Heart right ventricle (tissue), 16 donors: ENCODE results near the gene SPOCD1. TPM values are rescaled to one million over a fixed set of nuclear protein-coding genes. Genes with fewer than 3 reads are reported as not detected.
A peak's percentile ranks its signal among the peaks of the same experiment; 100 is the strongest.

ENCODE experiments used
- ATAC-seq, 8 donors: fragments of 200-7000 bp; cut with Tn5 transposase; one replicate each; pipeline ENCODE4 v1.9.1; 2020; ENCODE audit warnings: mild to moderate bottlenecking in 8 of 8, moderate library complexity in 8 of 8, moderate number of reproducible peaks in 1 of 8
- DNase-seq, 2 donors: peaks; one replicate each; pipeline ENCODE4 v3.0.0-alpha.2; 2020
- H3K27ac ChIP-seq, 10 donors: fragments of 200-600 bp; sonication (generic) in 2 of 10; one replicate each; pipeline versions ENCODE4 v1.5.0 to v1.8.0; 2020 to 2022; ENCODE audit warnings: mild to moderate bottlenecking in 3 of 10
- H3K27me3 ChIP-seq, 7 donors: fragments of 200-600 bp; one replicate each; pipeline ENCODE4 v1.8.0; 2021 to 2022; ENCODE audit warnings: mild to moderate bottlenecking in 2 of 7
- H3K36me3 ChIP-seq, 9 donors: fragments of 200-600 bp; sonication (generic) in 1 of 9; one replicate each; pipeline versions ENCODE4 v1.5.0 to v1.8.0; 2020 to 2022; ENCODE audit warnings: mild to moderate bottlenecking in 2 of 9
- H3K4me1 ChIP-seq, 9 donors: fragments of 200-600 bp; sonication (generic) in 1 of 9; one replicate each; pipeline versions ENCODE4 v1.5.0 to v1.8.0; 2020 to 2022; ENCODE audit warnings: mild to moderate bottlenecking in 4 of 9
- H3K4me3 ChIP-seq, 10 donors: fragments of 200-600 bp; sonication (generic) in 2 of 10; one replicate each; pipeline versions ENCODE4 v1.5.0 to v1.8.0; 2020 to 2022; ENCODE audit warnings: mild to moderate bottlenecking in 7 of 10, moderate library complexity in 2 of 10
- H3K9me3 ChIP-seq, 11 donors: fragments of 200-600 bp in 10 of 11; sonication (generic) in 2 of 11; one replicate each; pipeline versions ENCODE4 v1.5.0 to v1.8.0; 2013 to 2022; ENCODE audit warnings: mild to moderate bottlenecking in 2 of 11, control low read depth in 1 of 11, moderate library complexity in 1 of 11
- CTCF ChIP-seq, 9 donors: fragments of 200-600 bp; sonication (generic) in 2 of 9; IDR thresholded peaks; one replicate each; pipeline versions ENCODE4 v1.5.0 to v1.8.0; 2021 to 2022; ENCODE audit warnings: antibody characterized with exemption in 9 of 9, mild to moderate bottlenecking in 5 of 9, moderate library complexity in 1 of 9
- WGBS, 2 donors: extraction: QIAGEN DNeasy Blood & Tissue Kit; methylation state at CpG; one replicate each; pipeline ENCODE4 v1.1.7; 2013; ENCODE audit warnings: inconsistent platforms in 1 of 2; 5-methylcytosine and 5-hydroxymethylcytosine counted together
- intact Hi-C, 10 donors: fragments of 100-400 bp; cut with DNase I; formaldehyde crosslinking; loops; one replicate each; pipeline versions ENCODE4 v1.11.1 to v1.14.2; 2022
- polyA plus RNA-seq, 2 donors: library from polyadenylated mRNA; stranded (reverse); fragments of 200-250 nt; gene quantifications; one replicate each; pipeline ENCODE4 v1.2.3, GENCODE V29; 2013
- total RNA-seq, 10 donors: library from RNA; stranded (reverse); fragmentation: NEBNext Ultra II Directional in 3 of 10; extraction: Animal tissue kit (Norgen Biotek cat#: 25700) in 3 of 10; gene quantifications; one replicate each; pipeline versions ENCODE4 v1.2.1 to v1.2.4, GENCODE V29; 2021 to 2023
- donor health status: Arrhythmogenic right ventricular cardiomyopathy.
- donor health status: ischemic (EF 13 %, LVEDD 7.1; RV severe dilation, severe dysfunction).
- donor health status: healthy with polysubstance abuse.
- donor health status: DM: no; HTN: yes; CAD: no.
- donor health status: DM: no; HTN: no; CAD: no.
- donor health status: ischemic (EF 25% LVEDD 6.9; RV normal size, moderate dysfunction).
- donor health status: ischemic (EF 25% LVEDD 5.7; RV mildly dilated, moderate dysfunction).
- donor health status: healthy.
- donor health status: DM: yes; HTN: yes; CAD: no.
- donor health status: Ischemic cardiomyopathy.
- donor health status: ischemic (EF 35%, LVEDD 5.7; RV mildly dilated, moderate dysfunction).
- donor health status: nonischemic (EF 11% LVEDD 7.7; RV severe dilation, severe dysfunction).
- donor health status: DM: yes; HTN: yes; CAD: no.
- donor health status: PGD.
- donor health status: ischemic (EF 29% LVEDD 5.4; RV normal size, mild dysfunction).
- donor health status: nonischemic (EF 23%, LVEDD 6.1; RV moderate dilation, normal function).

Gene SPOCD1
- total and polyA plus RNA-seq, 12 donors: 0.12 to 1.2 (median 0.41) TPM; not detected in 8

- Histone ChIP-seq H3K27ac (peak overlapping the region in 1 of 10 donors; percentile 14), H3K27me3 (peaks cover 0 to 36% (median 29%) of the 10 kb centered on the region in 7 donors), H3K4me3 (peak overlapping the region in 1 of 10 donors; percentile 30), H3K4me1 (peaks cover 0 to 27% (median 0%) of the 10 kb centered on the region in 9 donors), H3K36me3 (no peaks in the 10 kb centered on the region), H3K9me3 (no peaks in the 10 kb centered on the region)
- 60 to 66% methylated on average over 8 of the region's 8 CpGs for WGBS, 2 donors
- DNase-seq (no peak), ATAC-seq (no peak)
- intact Hi-C loops: loop anchor here in 5 of 10 donors (10.0 kb wide), 2 partner anchors 167 to 223 kb away; partner anchors contain the start of gene TINAGL1 (in 1 of the 5)
- no peak for TF ChIP-seq CTCF (IDR thresholded peaks at IDR 0.05)
These were observed 17.8 kb downstream of the SPOCD1 start for GRCh38 chr1:31798086-31798432.

- intact Hi-C loops: loop anchor here in 5 of 10 donors (10.0 kb wide), 2 partner anchors 168 to 222 kb away; partner anchors contain the start of gene TINAGL1 (in 1 of the 5)
- Histone ChIP-seq H3K4me3 (peak overlapping the region in 1 of 10 donors; percentile 30), H3K36me3 (no peaks in the 10 kb centered on the region), H3K27me3 (peaks cover 0 to 36% (median 29%) of the 10 kb centered on the region in 7 donors), H3K4me1 (peaks cover 0 to 20% (median 0%) of the 10 kb centered on the region in 9 donors), H3K9me3 (no peaks in the 10 kb centered on the region), H3K27ac (no peak overlapping the region)
- TF ChIP-seq CTCF (IDR thresholded peaks at IDR 0.05): no peak
- DNase-seq (no peak), ATAC-seq (no peak)
- WGBS, 2 donors: 85 to 90% methylated on average over 5 of the region's 5 CpGs
These were observed 18.6 kb downstream of the SPOCD1 start for GRCh38 chr1:31797216-31797615.

- Histone ChIP-seq H3K27me3 (peaks cover 0 to 36% (median 29%) of the 10 kb centered on the region in 7 donors), H3K9me3 (no peaks in the 10 kb centered on the region), H3K27ac (no peak overlapping the region), H3K36me3 (no peaks in the 10 kb centered on the region), H3K4me3 (no peak overlapping the region), H3K4me1 (peaks cover 0 to 15% (median 0%) of the 10 kb centered on the region in 9 donors)
- intact Hi-C loops: loop anchor here in 5 of 10 donors (10.0 kb wide), 2 partner anchors 168 to 222 kb away; partner anchors contain the start of gene TINAGL1 (in 1 of the 5)
- 87 to 89% methylated on average over 7 of the region's 7 CpGs for WGBS, 2 donors
- ATAC-seq: no peak
- no peak for DNase-seq
- TF ChIP-seq CTCF (IDR thresholded peaks at IDR 0.05): no peak
These were observed 19.1 kb downstream of the SPOCD1 start for GRCh38 chr1:31796707-31797106.

- 58 to 64% methylated on average over 13 of the region's 13 CpGs for WGBS, 2 donors
- DNase-seq (no peak), ATAC-seq (peak in 3 of 8 donors; percentile 37 to 45 (median 42))
- H3K4me3 ChIP-seq: no peak overlapping the region
- no peak overlapping the region for H3K27ac ChIP-seq
- peaks cover 0 to 14% (median 0%) of the 10 kb centered on the region in 9 donors for H3K4me1 ChIP-seq
- no peak for TF ChIP-seq CTCF (IDR thresholded peaks at IDR 0.05)
- H3K9me3 ChIP-seq: no peaks in the 10 kb centered on the region
- peaks cover 0 to 36% (median 29%) of the 10 kb centered on the region in 7 donors for H3K27me3 ChIP-seq
- no peaks in the 10 kb centered on the region for H3K36me3 ChIP-seq
- intact Hi-C loops: loop anchor here in 5 of 10 donors (10.0 kb wide), 2 partner anchors 169 to 221 kb away; partner anchors contain the start of gene TINAGL1 (in 1 of the 5)
These were observed 19.8 kb downstream of the SPOCD1 start for GRCh38 chr1:31795801-31796621.
